A549 treated with RU486 at 1 μM for 4 hours (cell line): ENCODE data around the gene TMEM79. TPM values are rescaled to one million over a fixed set of nuclear protein-coding genes. Genes with fewer than 3 reads are reported as not detected.

Experiments
- total RNA-seq: library from RNA; stranded (reverse); fragments of 200-300 nt; extraction: Qiagen RNA extraction; gene quantifications from 5 replicates; pipeline ENCODE4 v1.2.3, GENCODE V29; 2022; ENCODE audit warnings: low read depth

TMEM79 gene
- total RNA-seq: 5.3 to 8.9 TPM (median 7.7 TPM) in 5 replicates

GRCh38 chr1:156284112-156284511 lies at the start of gene TMEM79:
TMEM79 (plus strand) TSS chr1:156284325; CDS start chr1:156285227, 902 bp downstream.

DNA sequence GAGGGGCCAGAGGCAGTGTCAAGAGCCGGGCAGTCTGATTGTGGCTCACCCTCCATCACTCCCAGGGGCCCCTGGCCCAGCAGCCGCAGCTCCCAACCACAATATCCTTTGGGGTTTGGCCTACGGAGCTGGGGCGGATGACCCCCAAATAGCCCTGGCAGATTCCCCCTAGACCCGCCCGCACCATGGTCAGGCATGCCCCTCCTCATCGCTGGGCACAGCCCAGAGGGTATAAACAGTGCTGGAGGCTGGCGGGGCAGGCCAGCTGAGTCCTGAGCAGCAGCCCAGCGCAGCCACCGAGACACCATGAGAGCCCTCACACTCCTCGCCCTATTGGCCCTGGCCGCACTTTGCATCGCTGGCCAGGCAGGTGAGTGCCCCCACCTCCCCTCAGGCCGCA lies 42.2 kb upstream of the TMEM79 start, which contains the start of gene BGLAP:
BGLAP (plus strand) TSS at position 259 of the 400 bp plus-strand sequence; CDS start at position 307, 48 bp downstream.

GRCh38 chr1:156247460-156248322 lies 36.4 kb upstream of the TMEM79 start, which contains the start of gene PAQR6:
PAQR6 (minus strand) TSS chr1:156248056; CDS start chr1:156246731, 1,325 bp downstream.

DNA sequence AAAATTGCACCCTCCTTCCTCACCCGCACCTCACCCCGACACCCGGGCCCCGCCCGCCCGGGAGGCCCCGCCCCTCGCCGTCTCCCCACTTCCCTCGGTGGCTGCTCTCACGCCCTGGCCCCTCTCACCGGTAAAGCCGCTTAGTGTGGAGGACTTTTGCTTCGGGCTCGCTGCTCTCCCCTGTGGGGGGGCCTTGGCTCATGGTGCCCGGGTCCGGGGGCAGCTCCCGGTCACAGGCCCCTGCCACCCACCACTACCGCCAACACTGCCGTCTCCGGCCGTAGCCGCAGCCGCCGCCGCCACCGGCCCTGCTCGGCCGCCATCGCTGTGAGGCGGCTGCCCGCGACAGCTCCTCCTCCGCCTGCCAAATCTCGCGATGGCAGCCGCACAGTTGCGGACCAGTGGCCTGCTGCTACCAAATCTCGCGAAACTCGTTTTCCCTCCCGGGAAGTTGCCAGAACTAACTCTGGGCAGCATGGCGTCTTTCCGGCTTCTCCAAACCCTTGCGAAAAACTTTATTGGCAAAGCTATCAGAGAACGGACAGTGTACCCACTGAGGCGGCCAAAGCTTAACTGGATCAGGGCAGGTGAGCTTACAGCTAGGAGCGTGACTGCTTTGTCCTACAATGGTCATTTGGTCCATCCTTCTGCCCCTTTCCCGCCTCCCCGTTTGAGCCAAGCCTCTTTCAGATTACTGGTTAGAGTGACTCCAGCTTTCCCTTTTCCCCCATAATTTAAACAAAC lies 1.5 kb upstream of the TMEM79 start, which contains the start of gene SMG5:
SMG5 (minus strand) TSS at position 347 of the 744 bp plus-strand sequence; CDS start at position 202, 145 bp downstream.

GRCh38 chr1:156295391-156295947 lies 11.3 kb downstream of the TMEM79 start, which contains the start of gene GLMP:
GLMP (minus strand) TSS chr1:156295679; CDS start chr1:156295645, 34 bp downstream.

DNA sequence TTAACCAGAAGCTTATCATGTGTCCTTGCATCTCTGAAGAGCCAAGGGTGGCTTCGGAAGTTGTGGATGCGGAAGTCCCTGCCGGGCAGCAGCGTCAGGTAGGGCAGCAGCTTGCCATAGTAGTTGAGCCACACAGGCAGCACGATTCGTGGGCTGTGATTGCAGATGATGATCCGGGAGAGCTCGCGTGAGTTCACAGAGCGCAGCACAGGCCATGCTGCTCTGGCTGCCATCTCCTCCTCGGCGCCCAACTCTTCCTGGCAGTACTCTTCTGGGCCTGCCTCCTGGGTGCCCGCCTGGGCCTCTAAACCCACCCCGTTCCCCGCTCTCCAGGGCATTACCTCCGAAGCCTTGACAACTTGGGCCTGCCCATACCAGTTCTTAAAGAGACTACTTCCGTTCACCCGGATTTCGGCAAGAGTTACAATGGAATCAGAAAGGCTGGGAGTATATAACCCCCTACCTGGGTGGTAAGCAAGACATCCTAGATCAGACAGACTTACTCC lies 14.8 kb downstream of the TMEM79 start, which contains the start of gene VHLL:
VHLL (minus strand) TSS at position 456 of the 506 bp plus-strand sequence; CDS start at position 338, 118 bp downstream.

GRCh38 chr1:156338180-156338976 lies 54.3 kb downstream of the TMEM79 start, which contains the start of the genes CCT3 and TSACC:
CCT3 (minus strand) TSS chr1:156338292; CDS start chr1:156338184, 108 bp downstream.
TSACC (plus strand) TSS chr1:156338526; CDS start chr1:156339758, 1,232 bp downstream.

Other genes starting within 250 kb of the TMEM79 start
- gene UBQLN4, start 230.5 kb upstream of the TMEM79 start, total RNA-seq: 34.5 to 44.2 TPM (median 40.3 TPM) in 5 replicates
- 155 to 174 TPM (median 157 TPM) in 5 replicates for gene LAMTOR2, start 229.5 kb upstream of the TMEM79 start, total RNA-seq
- 0.24 TPM in 1 of 5 replicates, not detected in the others for gene RAB25, start 223.2 kb upstream of the TMEM79 start, total RNA-seq
- gene MEX3A, start 201.9 kb upstream of the TMEM79 start, total RNA-seq: 1.2 to 3.2 TPM (median 2.3 TPM) in 5 replicates
- 580 to 740 TPM (median 720 TPM) in 5 replicates for gene LMNA, start 169.6 kb upstream of the TMEM79 start, total RNA-seq
- gene SEMA4A, start 130.7 kb upstream of the TMEM79 start, total RNA-seq: 0.17 to 0.53 TPM (median 0.44 TPM) in 5 replicates
- 25.2 to 30.7 TPM (median 26.8 TPM) in 5 replicates for gene SLC25A44, start 90.2 kb upstream of the TMEM79 start, total RNA-seq
- 58.3 to 67.8 TPM (median 60.6 TPM) in 5 replicates for gene PMF1, start 71.3 kb upstream of the TMEM79 start, total RNA-seq
- gene BGLAP, start 42.1 kb upstream of the TMEM79 start, total RNA-seq: 0.66 TPM in 1 of 5 replicates, not detected in the others
- gene PAQR6, start 36.3 kb upstream of the TMEM79 start, total RNA-seq: 2.2 to 5.0 TPM (median 3.6 TPM) in 5 replicates
- gene SMG5, start 1.5 kb upstream of the TMEM79 start, total RNA-seq: 39.9 to 48.9 TPM (median 46.9 TPM) in 5 replicates
- 33.5 to 50.4 TPM (median 43.5 TPM) in 5 replicates for gene GLMP, start 11.4 kb downstream of the TMEM79 start, total RNA-seq
- gene VHLL, start 15.0 kb downstream of the TMEM79 start, total RNA-seq: not detected in 5 replicates
- 379 to 433 TPM (median 412 TPM) in 5 replicates for gene CCT3, start 54.0 kb downstream of the TMEM79 start, total RNA-seq
- 1.2 to 3.0 TPM (median 1.6 TPM) in 5 replicates for gene TSACC, start 54.2 kb downstream of the TMEM79 start, total RNA-seq
- gene RHBG, start 84.9 kb downstream of the TMEM79 start, total RNA-seq: not detected in 5 replicates
- 22.6 to 36.0 TPM (median 31.5 TPM) in 5 replicates for gene MEF2D, start 216.4 kb downstream of the TMEM79 start, total RNA-seq